GM19324 (cell line): ENCODE results near the gene IQSEC2.

Experiments used
- ATAC-seq: cut with Tn5 transposase; IDR thresholded peaks from one replicate; pipeline ENCODE4 v1.9.1; 2021; ENCODE audit warnings: mild to moderate bottlenecking, moderate library complexity; ENCODE audit not compliant: unreplicated experiment, low FRiP score

The IQSEC2 gene

GRCh38 chrX:53272808-53273337, 8.5 kb downstream of the IQSEC2 start:
- ATAC-seq, result no peak

GRCh38 chrX:53269536-53270107, 11.8 kb downstream of the IQSEC2 start:
- no peak for ATAC-seq

DNA sequence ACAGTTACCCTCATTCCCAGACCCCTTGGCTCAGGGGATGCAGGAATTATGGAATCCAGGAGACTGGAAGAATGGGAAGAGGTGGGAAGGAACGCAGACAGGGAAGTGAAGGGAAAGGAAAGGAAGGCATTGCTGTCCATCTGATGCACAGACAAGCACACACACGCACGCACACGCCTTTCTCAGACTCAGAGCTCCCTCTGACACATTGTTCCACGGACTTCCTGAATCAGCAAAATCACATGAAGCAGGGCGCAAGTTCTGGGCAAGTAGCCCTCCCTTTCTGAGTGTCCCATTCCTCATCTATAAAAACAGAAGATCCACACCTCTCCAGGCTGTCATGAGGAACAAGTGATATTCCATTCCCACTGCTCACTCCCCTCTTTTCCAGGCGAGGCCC, 13.2 kb downstream of the IQSEC2 start:
- no peak for ATAC-seq

- no peak for ATAC-seq
These were observed 14.5 kb downstream of the IQSEC2 start for GRCh38 chrX:53266914-53267313.

DNA sequence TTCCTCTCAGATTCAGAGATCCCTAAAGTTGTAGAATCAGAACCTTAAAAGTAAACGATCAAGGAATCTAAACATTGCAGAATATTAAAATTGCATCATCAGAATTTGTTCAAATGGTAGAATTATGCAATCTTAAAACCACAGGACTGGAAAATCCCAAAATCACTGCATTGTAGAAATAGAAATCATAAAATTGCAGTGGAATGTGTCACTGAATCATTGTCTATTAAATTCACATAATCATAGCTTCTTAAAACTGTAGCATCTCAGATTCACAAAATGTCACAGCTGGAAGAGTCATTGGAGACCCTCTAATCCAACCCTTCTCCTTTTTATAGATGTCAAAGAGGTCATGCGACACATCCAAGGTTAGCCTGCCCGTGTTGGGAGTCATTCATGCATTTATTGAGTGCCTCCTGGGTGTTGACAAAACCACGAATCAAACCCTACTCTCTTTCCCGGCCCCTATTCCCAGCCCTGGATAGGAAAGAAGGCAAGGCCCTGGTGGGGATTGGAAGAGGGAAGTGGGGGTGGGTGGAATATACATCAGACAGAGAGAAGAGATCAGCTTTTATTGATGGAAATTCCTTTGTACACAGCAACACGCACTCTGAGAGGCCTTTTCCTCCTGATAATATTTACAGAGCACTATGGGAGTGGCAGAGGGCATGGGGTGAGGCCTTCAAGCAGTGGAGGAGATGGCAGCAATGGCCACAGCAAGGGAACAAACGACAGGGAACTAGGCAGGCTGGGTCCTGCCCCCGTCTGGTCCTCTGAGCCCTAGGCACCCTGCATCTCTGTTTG, 15.4 kb downstream of the IQSEC2 start:
- no peak for ATAC-seq

DNA sequence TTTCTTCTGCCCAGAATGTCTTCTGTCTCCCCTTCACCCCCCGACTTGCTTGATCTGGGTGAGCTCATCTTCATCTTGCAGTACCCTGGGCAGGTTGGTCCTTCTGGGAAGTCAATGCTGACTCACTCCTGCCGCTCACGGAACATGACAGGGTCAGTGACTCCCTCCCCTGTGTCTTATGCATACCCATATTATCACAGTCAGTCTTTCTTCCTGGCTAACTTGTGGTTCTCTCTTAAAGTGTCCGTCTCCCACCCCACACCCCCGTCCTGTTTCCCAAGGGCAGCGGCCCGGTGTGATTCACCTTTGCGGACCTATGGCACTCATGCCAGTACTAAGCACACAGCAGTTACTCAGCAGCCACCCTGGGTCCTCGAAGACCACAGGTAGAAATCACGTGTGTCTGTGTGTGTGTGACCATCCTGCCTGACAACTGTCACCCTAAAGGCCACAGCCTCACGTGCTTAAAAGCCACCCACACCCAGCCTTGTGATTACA, 17.7 kb downstream of the IQSEC2 start:
- no peak for ATAC-seq

DNA sequence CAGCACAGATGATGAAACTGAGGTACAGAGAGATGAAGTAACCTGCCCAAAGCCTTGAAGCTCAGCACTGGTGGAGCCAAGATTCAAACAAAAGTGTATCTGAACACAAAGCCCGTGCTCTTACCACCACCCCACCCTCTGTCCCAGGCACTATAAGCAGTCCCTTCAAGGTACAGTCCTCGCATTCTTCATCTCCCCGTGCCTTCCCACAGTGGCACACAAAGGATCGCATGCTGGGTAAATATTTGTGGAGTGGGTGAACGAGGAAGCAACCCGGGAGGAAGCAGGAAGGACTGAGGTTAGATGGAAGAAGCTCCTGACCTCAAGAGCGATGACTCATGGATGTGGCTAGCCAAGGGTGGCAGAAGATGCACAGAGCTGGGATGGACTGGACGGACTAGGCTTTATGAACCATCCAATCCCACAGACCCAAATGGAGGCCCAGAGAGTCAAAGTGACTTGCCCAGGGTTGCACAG, 18.4 kb downstream of the IQSEC2 start:
- ATAC-seq, result no peak

- ATAC-seq, result no peak
These were observed 19.0 kb downstream of the IQSEC2 start for GRCh38 chrX:53262189-53262917.

GRCh38 chrX:53261355-53261972, 19.9 kb downstream of the IQSEC2 start:
- no peak for ATAC-seq

DNA sequence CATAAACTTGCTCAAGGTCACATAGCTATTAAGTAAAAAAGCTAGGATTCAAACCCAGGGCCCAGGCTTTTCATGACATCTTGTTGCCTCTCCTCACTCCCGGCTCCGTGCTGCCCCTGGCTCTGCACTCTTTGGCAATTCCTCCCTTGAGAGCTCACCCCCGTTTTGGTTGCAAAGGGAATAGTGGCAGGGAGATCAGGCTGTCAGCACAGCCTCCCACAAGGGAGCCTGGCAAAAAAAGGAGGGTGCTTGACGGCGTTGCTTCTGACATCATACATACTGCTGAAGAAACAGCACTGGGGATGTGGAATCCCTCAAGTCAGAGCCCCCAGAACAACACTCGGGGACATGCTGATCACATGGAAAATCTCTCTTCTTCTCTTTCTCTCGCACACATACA, 20.5 kb downstream of the IQSEC2 start:
- no peak for ATAC-seq

DNA sequence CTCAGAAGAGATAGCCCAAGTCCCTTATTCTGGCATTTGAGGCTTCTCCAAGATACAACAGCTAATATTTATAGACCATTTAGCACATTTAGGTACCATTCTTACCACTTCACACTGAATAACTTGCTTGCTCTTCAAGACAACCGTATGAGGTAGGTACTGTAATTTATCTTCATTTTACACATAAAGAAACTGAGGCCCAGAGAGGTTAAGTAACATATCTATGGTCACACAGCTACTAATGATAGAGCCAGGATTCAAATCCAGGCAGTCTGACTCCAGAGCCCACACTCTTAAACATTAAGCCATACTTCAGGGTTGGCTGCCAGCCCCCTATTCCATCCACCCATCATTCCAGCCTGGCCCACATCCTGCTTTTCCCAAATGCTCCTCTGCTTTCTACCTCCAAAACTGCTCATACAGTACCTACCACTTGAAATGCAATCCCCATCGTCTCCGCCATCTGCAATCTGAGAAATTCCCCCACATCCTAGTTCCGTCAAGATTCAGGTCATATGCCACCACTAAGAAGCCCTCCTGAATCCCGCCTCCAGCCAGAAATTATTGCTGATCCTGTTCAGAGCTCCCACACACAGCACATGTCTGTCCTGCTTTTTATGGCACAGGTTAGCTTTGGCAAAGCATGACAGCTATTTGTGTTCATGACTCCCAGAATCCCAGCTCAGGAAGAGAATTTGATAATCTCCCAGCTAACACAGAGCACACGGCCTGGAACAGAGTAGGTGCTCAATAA, 23.5 kb downstream of the IQSEC2 start:
- ATAC-seq, result no peak

GRCh38 chrX:53257166-53257565, 24.2 kb downstream of the IQSEC2 start:
- no peak for ATAC-seq

DNA sequence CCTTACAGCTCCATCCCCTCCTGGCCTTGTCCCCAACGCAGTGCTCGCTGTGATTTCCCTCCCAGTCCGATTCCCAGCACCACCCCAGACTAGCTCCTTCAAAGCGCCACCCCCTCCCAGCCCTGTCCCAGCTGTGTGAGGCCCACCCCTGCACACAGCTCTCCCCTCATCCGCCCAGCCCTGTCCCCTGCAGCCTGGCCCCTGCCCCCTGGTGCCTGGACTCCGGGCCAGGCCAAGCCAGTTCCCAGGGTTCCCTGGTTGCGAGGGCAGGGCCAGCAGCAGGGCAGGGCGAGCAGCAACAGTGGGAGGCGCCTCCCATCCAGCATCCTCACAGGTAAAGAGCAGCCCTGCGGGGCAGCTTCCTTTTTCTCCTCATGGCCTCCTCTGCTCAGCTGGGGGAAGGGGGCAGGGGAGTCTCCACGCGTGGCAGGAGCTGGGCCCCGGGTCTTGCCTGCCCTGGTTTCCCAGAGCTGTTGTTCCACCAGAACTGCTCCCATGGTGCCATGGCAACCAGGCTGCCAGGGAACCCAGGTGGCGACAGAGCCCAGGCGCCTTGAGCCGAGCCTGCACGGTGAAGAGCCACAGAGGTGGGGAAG, 24.8 kb downstream of the IQSEC2 start:
- ATAC-seq, result no peak

DNA sequence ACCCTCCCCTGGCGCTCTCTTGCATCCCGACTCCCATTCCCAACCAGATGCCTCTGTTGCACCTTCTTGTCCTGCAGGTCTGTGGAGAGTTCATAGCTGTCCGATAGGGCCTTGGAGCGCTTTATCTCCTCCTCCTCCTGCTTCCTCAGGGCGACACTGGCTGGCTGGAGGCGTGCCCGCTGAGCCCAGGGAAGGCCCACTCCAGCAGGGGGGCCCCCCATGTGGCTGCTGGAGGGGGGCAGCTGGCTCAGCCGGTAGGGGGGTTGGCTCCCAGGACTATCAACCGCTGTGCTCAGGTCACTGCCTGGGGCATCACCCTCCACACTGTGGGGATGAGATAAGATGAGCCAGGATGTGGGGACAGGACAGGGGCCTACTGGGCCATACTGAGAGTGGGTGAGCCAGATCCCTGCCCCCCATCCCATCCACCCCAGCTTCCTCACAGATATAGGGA, 25.6 kb downstream of the IQSEC2 start:
- no peak for ATAC-seq

DNA sequence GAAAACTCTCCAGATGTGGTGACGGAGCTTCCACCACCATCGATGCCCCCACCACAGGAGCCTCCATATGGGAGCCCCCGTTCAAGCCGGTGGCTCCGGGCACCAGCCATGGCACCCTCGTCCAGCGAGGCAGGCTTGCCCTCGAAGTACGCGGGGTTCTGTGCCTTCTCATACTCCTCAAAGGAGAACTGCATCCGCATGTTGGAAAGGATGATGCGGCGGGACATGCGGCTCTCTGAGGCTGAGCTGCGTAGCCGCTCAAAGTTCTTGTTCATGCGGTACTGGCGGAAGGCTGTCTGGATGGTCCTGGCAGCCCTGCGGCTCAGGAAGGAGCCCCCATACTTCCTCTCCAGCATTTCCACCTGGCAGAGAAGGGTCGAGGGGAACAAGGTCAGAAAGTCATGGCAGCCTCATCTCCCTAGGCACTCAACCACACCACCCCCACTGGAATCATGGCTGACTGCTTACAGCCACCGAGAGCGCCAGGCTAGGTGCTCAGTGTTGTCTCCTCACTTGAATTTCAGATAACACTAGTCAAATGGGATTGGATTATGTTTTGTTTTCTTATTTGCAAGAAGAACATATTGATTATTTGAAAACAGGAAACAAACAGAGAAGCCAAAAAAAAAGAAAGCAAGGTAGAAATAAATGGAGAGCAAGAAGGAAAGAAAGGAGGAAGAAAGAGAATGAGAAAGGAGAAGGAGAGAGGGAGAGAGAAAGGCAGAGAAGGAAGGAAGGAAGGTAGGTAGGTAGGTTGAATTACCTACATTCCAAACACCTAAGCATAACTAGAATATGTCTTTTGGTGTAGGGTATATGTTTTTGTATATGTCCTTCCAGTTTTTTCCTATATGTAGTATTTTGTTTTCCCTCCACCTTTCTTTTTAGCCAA, 26.6 kb downstream of the IQSEC2 start:
- no peak for ATAC-seq

DNA sequence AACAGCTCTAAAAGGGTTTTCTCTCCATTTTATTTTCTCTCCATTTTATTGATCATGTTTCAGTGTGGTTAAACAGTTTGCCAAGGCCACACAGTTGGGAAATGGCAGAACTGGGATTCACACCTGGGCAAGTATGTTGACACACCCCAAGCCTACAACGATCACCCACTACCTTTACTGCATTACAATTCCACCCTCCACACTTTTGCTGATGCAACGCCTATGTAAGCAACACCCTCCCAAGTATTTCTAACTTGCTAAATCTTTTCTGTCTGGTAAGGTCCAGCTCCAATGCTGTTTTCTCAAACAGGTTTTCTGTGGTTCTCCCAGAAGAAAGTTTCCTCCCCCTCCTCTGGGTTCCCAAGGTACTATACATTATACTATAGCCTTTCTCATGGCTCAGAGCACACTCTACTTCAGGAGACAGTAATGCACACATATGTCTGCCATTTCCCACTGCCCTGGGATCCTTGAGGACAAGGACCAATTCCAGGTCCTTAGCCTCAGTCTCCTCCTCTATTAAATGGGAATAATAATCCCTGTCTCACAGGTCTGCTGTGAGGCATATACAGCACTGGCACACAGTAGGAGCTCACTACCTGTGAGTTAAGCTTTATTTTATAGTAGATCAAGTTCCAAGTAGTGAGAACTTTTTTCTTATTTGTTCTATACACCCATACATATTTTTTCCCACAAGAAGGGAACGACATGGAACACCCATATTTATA, 27.9 kb downstream of the IQSEC2 start:
- no peak for ATAC-seq

GRCh38 chrX:53251307-53251706, 30.1 kb downstream of the IQSEC2 start:
- no peak for ATAC-seq

DNA sequence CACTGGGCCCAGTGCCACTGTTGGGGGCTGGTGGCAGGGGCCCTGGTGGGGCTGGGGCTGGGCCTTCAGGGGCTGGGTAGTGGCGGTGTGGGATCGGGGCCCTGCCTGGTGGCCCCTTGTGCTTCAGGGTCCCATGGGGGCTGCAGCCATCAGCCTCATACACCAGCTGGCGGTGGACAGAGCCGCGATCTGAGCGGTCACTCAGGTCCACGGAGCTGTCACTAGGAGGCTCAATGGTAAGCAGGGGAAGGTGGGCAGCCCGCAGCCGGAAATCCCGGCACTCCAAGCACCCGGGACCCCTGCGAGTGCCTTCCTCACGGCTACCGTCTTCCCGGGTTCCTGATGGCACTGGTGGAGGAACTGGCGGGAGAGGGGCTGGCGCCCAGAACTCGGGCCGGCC, 30.8 kb downstream of the IQSEC2 start:
- no peak for ATAC-seq
